ENCODE results near the gene SMYD5.
"Not testable (repeated sequence)": the region's sequence is repeated elsewhere in the genome, so short reads cannot be mapped to it uniquely, and the experiment has no call there.

Gene SMYD5

DNA sequence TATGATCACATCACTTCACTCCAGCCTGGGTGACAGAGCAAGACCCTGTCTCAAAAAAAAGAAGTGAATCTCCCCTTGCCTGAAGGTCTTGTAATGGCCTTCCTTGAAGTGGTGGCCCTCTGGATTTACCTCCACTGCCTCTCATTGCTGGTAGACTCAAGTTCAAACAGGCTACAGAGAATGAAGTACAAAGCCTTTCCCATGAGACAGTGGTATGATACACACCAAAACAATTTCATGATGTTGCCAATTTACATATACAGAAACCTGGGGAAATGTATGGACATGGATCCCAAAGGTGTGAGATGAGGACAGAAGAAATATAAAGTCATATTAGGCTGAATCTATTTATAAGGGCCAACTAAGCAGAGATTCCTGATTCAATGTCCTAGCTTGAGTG is 16.5 kb upstream of the SMYD5 start:
- ChIA-PET POLR2A (interaction anchor here (0.7 kb wide), 1 partner anchor 13 kb away, joined by 4 read pairs; no protein-coding TSS in a partner anchor), CTCF (interaction anchor here (1.8 kb wide), 1 partner anchor 20 kb away, joined by 9 read pairs; no protein-coding TSS in a partner anchor)
- Histone ChIP-seq H3K27ac (ENCODE audit: extremely low read depth, low read depth, low read length) (no peak overlapping the region), H3K4me3 (ENCODE audit: low read depth, low read length) (no peak overlapping the region), H3K36me3 (ENCODE audit: control insufficient read depth in 2 of 2, insufficient read depth in 1 of 2, low read length in 2 of 2) (no peaks in the 10 kb centered on the region), H3K4me1 (ENCODE audit: control insufficient read depth, insufficient read depth, low read length) (no peaks in the 10 kb centered on the region), H3K9me3 (ENCODE audit: control insufficient read depth, insufficient read depth, low read depth, low read length) (no peaks in the 10 kb centered on the region)
- no peak for TF ChIP-seq ZNF621 (tag by site-specific recombination; IDR thresholded peaks at IDR 0.05)
- TF ChIP-seq ZNF473 (tag by site-specific recombination; IDR thresholded peaks at IDR 0.05): no peak
- TF ChIP-seq, protein P1, sequence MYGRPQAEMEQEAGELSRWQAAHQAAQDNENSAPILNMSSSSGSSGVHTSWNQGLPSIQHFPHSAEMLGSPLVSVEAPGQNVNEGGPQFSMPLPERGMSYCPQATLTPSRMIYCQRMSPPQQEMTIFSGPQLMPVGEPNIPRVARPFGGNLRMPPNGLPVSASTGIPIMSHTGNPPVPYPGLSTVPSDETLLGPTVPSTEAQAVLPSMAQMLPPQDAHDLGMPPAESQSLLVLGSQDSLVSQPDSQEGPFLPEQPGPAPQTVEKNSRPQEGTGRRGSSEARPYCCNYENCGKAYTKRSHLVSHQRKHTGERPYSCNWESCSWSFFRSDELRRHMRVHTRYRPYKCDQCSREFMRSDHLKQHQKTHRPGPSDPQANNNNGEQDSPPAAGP (tag by site-specific recombination; IDR thresholded peaks at IDR 0.05): no peak
- TF ChIP-seq, protein P2, sequence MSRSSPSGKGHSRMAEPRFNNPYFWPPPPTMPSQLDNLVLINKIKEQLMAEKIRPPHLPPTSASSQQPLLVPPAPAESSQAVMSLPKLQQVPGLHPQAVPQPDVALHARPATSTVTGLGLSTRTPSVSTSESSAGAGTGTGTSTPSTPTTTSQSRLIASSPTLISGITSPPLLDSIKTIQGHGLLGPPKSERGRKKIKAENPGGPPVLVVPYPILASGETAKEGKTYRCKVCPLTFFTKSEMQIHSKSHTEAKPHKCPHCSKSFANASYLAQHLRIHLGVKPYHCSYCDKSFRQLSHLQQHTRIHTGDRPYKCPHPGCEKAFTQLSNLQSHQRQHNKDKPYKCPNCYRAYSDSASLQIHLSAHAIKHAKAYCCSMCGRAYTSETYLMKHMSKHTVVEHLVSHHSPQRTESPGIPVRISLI (tag by site-specific recombination; IDR thresholded peaks at IDR 0.05): no peak
- no peak for TF ChIP-seq ZNF837 (tag by site-specific recombination; IDR thresholded peaks at IDR 0.05)
- no peak for TF ChIP-seq ZNF707 (tag by site-specific recombination; IDR thresholded peaks at IDR 0.05)
- no peak for TF ChIP-seq ZNF132 (tag by site-specific recombination; IDR thresholded peaks at IDR 0.05; ENCODE audit: borderline replicate concordance)
- TF ChIP-seq HOXC10 (CRISPR knock-in tag; IDR thresholded peaks at IDR 0.05): no peak

DNA sequence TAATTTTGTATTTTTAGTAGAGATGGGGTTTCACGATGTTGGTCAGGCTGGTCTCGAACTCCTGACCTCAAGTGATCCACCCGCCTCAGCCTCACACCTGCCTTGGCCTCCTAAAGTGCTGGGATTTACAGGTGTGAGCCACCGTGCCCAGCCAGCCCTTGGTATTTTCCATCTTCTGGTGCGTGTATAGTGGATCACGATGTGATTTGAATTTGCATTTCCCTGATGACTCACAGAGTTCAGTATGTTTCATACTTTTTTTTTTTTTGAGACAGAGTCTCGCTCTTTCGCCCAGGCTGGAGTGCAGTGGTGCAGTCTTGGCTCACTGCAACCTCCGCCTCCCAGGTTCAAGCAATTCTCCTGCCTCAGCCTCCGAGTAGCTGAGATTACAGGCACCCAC is 13.8 kb upstream of the SMYD5 start:
- CTCF ChIA-PET: interaction anchor here (0.6 to 0.9 kb wide), 3 partner anchors 20 to 1176 kb away, joined by 3 to 4 read pairs (median 3); no protein-coding TSS in a partner anchor
- H3K9me3 ChIP-seq (ENCODE audit: control insufficient read depth, insufficient read depth, low read depth, low read length); H3K4me3 ChIP-seq (ENCODE audit: low read depth, low read length); H3K27ac ChIP-seq (ENCODE audit: extremely low read depth, low read depth, low read length); POLR2A ChIA-PET; H3K4me1 ChIP-seq (ENCODE audit: control insufficient read depth, insufficient read depth, low read length); H3K36me3 ChIP-seq (ENCODE audit: control insufficient read depth in 2 of 2, insufficient read depth in 1 of 2, low read length in 2 of 2): not testable (repeated sequence)

DNA sequence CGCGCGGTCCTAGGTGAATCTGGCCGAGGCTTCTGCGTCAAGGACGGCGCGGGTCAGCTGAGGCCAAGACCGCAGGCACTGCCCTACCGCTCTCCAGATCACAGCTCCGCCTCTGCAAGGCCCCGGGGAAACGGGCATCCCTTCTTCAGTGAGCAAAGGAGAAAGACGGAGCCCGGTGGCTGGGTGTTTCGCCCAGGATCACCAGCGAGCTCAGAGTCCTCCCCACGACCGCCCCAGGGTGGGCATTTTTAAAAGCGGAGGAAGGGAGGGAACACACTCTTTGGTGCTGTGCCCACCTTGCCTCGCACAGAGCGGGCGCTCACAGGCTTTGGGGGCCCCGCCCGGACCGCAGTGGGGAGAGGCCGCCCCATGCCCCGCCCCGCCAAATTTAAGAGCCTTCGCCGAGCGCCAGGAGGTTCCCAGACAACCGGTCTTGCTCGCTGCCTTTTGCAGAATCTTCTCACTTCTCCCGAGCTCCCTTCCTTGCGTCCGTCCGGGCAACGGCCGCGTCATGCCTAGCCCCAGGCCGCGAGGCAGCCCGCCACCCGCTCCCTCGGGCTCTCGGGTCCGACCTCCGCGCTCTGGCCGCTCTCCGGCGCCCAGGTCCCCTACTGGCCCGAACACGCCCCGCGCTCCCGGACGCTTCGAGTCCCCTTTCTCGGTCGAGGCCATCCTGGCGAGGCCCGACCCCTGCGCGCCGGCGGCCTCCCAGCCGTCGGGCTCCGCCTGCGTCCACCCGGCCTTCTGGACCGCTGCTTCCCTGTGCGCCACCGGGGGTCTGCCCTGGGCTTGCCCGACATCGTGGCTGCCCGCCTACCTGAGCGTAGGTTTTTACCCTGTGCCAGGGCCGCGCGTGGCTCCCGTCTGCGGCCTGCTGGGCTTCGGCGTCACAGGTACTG is 11.6 kb upstream of the SMYD5 start, which contains the start of gene NOTO:
NOTO (plus strand) TSS at position 419 of the 899 bp plus-strand sequence; CDS start at position 512, 93 bp downstream.
- H3K27ac ChIP-seq (ENCODE audit: extremely low read depth, low read depth, low read length): no peak within 1 kb of the TSS
- H3K4me1 ChIP-seq (ENCODE audit: control insufficient read depth, insufficient read depth, low read length): no peaks in the 10 kb centered on the region
- CTCF ChIA-PET: interaction anchor here (1.3 kb wide), 1 partner anchor 10 kb away, joined by 5 read pairs; no protein-coding TSS in a partner anchor
- H3K9me3 ChIP-seq (ENCODE audit: control insufficient read depth, insufficient read depth, low read depth, low read length): no peaks in the 10 kb centered on the region
- H3K36me3 ChIP-seq (ENCODE audit: control insufficient read depth in 2 of 2, insufficient read depth in 1 of 2, low read length in 2 of 2): no peaks in the 10 kb centered on the region
- H3K4me3 ChIP-seq (ENCODE audit: low read depth, low read length): no peak within 1 kb of the TSS
- no peak for TF ChIP-seq ZNF768 (tag by site-specific recombination; IDR thresholded peaks at IDR 0.05)
- POLR2A ChIA-PET: interaction anchor here (0.6 kb wide), 1 partner anchor 102 kb away, joined by 4 read pairs; no protein-coding TSS in a partner anchor

DNA sequence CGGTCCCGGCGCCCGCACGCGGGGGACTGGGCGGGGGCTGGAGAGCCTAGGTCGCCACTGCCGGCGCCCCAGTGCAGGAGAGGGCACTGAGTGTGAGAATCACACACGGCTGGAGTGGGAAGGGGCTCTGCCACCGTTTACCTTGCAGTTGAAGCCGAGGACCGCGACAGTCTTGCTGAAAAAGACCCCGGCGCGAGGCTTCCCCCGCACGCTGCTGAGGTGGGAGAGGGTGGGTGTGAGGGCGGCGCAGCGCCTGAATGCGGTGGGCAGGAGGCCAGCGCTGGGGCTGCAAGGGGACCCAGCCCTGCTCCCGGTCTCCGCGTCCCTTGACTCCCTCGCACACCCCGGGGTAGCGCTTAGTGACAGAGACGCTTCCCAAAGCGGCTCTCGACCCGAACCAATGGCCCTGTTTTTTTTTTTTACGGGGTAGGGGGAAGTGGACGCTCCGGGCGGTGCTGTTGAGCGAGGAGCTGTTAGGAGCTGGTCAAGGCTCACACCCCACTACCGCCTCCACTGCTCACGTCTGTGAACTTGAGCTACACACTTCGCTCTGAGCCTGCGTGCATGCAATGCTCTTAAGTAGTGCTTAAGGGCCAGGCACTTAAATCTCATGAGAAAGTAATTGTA is 10.9 kb upstream of the SMYD5 start:
- H3K4me3 ChIP-seq (ENCODE audit: low read depth, low read length): no peak overlapping the region
- H3K4me1 ChIP-seq (ENCODE audit: control insufficient read depth, insufficient read depth, low read length): no peaks in the 10 kb centered on the region
- POLR2A ChIA-PET: no interaction called here
- no peaks in the 10 kb centered on the region for H3K9me3 ChIP-seq (ENCODE audit: control insufficient read depth, insufficient read depth, low read depth, low read length)
- no peaks in the 10 kb centered on the region for H3K36me3 ChIP-seq (ENCODE audit: control insufficient read depth in 2 of 2, insufficient read depth in 1 of 2, low read length in 2 of 2)
- no peak overlapping the region for H3K27ac ChIP-seq (ENCODE audit: extremely low read depth, low read depth, low read length)
- CTCF ChIA-PET: interaction anchor here (0.9 kb wide), 1 partner anchor 9 kb away, joined by 3 read pairs; no protein-coding TSS in a partner anchor
- TF ChIP-seq, protein P3, sequence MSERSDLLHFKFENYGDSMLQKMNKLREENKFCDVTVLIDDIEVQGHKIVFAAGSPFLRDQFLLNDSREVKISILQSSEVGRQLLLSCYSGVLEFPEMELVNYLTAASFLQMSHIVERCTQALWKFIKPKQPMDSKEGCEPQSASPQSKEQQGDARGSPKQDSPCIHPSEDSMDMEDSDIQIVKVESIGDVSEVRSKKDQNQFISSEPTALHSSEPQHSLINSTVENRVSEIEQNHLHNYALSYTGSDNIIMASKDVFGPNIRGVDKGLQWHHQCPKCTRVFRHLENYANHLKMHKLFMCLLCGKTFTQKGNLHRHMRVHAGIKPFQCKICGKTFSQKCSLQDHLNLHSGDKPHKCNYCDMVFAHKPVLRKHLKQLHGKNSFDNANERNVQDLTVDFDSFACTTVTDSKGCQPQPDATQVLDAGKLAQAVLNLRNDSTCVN (tag by site-specific recombination; optimal IDR thresholded peaks at IDR 0.05): no peak
- TF ChIP-seq ZNF138 (tag by site-specific recombination; IDR thresholded peaks at IDR 0.05; ENCODE audit: borderline replicate concordance) (no peak), ZNF248 (tag by site-specific recombination; IDR thresholded peaks at IDR 0.05) (no peak), ZNF768 (tag by site-specific recombination; IDR thresholded peaks at IDR 0.05) (no peak), ZNF324 (tag by site-specific recombination; IDR thresholded peaks at IDR 0.05) (no peak), ZNF623 (tag by site-specific recombination; IDR thresholded peaks at IDR 0.05) (no peak), ZNF837 (tag by site-specific recombination; IDR thresholded peaks at IDR 0.05) (no peak), MZF1 (tag by site-specific recombination; IDR thresholded peaks at IDR 0.05; ENCODE audit: borderline replicate concordance) (no peak), ZNF777 (tag by site-specific recombination; IDR thresholded peaks at IDR 0.05; ENCODE audit: borderline replicate concordance) (no peak), ZNF792 (tag by site-specific recombination; IDR thresholded peaks at IDR 0.05) (no peak), ZFP69B (tag by site-specific recombination; IDR thresholded peaks at IDR 0.05) (no peak), ZNF121 (tag by site-specific recombination; IDR thresholded peaks at IDR 0.05) (no peak), ZBTB20 (tag by site-specific recombination; IDR thresholded peaks at IDR 0.05) (no peak)
- TF ChIP-seq, protein P4, sequence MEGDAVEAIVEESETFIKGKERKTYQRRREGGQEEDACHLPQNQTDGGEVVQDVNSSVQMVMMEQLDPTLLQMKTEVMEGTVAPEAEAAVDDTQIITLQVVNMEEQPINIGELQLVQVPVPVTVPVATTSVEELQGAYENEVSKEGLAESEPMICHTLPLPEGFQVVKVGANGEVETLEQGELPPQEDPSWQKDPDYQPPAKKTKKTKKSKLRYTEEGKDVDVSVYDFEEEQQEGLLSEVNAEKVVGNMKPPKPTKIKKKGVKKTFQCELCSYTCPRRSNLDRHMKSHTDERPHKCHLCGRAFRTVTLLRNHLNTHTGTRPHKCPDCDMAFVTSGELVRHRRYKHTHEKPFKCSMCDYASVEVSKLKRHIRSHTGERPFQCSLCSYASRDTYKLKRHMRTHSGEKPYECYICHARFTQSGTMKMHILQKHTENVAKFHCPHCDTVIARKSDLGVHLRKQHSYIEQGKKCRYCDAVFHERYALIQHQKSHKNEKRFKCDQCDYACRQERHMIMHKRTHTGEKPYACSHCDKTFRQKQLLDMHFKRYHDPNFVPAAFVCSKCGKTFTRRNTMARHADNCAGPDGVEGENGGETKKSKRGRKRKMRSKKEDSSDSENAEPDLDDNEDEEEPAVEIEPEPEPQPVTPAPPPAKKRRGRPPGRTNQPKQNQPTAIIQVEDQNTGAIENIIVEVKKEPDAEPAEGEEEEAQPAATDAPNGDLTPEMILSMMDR (tag by site-specific recombination; IDR thresholded peaks at IDR 0.05): no peak
